CD4-positive, alpha-beta memory T cell (primary cell): ENCODE data around the gene KRTAP10-5. TPM values are rescaled to one million over a fixed set of nuclear protein-coding genes. Genes with fewer than 3 reads are reported as not detected.

Experiments
- CTCF ChIA-PET: fragments of 350-600 bp; sonication (Branson Sonifier 250); formaldehyde crosslinking; loops from one replicate; lab custom pipeline; 2021; ENCODE audit warnings: inconsistent platforms; ENCODE audit not compliant: partially characterized antibody; lab: Charles Lee
- POLR2A ChIA-PET: fragments of 350-600 bp; sonication (Branson Sonifier 250); formaldehyde crosslinking; loops from one replicate; lab custom pipeline; 2021; ENCODE audit not compliant: partially characterized antibody; lab: Charles Lee
- DNase-seq, 5 donors: peaks; one replicate each; pipeline versions ENCODE4 v3.0.0 to v3.0.0-alpha.2; 2020 to 2022; ENCODE audit warnings: mixed read lengths in 1 of 5
- H3K27ac ChIP-seq: one replicate; pipeline ENCODE4 v1.7.0; 2013; ENCODE audit warnings: low read depth, low read length
- H3K27me3 ChIP-seq: 2 replicates; pipeline ENCODE4 v1.7.0; 2013; ENCODE audit warnings: mild to moderate bottlenecking, low read length, moderate library complexity; ENCODE audit not compliant: insufficient read depth
- H3K36me3 ChIP-seq: 2 replicates; pipeline ENCODE4 v1.7.0; 2013; ENCODE audit warnings: mild to moderate bottlenecking, low read length, moderate library complexity; ENCODE audit not compliant: insufficient read depth
- H3K4me1 ChIP-seq: 2 replicates; pipeline ENCODE4 v1.7.0; 2013; ENCODE audit warnings: mild to moderate bottlenecking, low read length, moderate library complexity; ENCODE audit not compliant: insufficient read depth
- H3K4me3 ChIP-seq, 2 donors: one replicate each; pipeline ENCODE4 v1.7.0; 2013; ENCODE audit warnings: low read length in 2 of 2, mild to moderate bottlenecking in 1 of 2
- H3K9me3 ChIP-seq, 2 donors: one replicate each; pipeline ENCODE4 v1.7.0; 2013; ENCODE audit warnings: low read length in 2 of 2, control low read depth in 1 of 2; ENCODE audit not compliant: control insufficient read depth in 1 of 2
- H3K27ac Mint-ChIP-seq, 7 donors: one replicate each; pipeline ENCODE4 v1.8.0; 2020 to 2021; ENCODE audit warnings: mixed read lengths in 7 of 7, mild to moderate bottlenecking in 6 of 7, inconsistent platforms in 3 of 7, moderate library complexity in 3 of 7
- H3K27me3 Mint-ChIP-seq, 2 donors: one replicate each; pipeline ENCODE4 v1.8.0; 2020 to 2021; ENCODE audit warnings: mixed read lengths in 2 of 2
- H3K36me3 Mint-ChIP-seq, 2 donors: one replicate each; pipeline ENCODE4 v1.8.0; 2020 to 2021; ENCODE audit warnings: mixed read lengths in 2 of 2, inconsistent platforms in 1 of 2, mild to moderate bottlenecking in 1 of 2
- H3K4me1 Mint-ChIP-seq, 4 donors: one replicate each; pipeline ENCODE4 v1.8.0; 2020 to 2021; ENCODE audit warnings: mixed read lengths in 4 of 4, mild to moderate bottlenecking in 1 of 4
- H3K4me3 Mint-ChIP-seq, 8 donors: one replicate each; pipeline ENCODE4 v1.8.0; 2020 to 2021; ENCODE audit warnings: mixed read lengths in 8 of 8, mild to moderate bottlenecking in 7 of 8, moderate library complexity in 6 of 8, inconsistent platforms in 3 of 8
- H3K9me3 Mint-ChIP-seq, 8 donors: one replicate each; pipeline ENCODE4 v1.8.0; 2020 to 2021; ENCODE audit warnings: mixed read lengths in 8 of 8, mild to moderate bottlenecking in 5 of 8, inconsistent platforms in 3 of 8, moderate library complexity in 1 of 8
- intact Hi-C: fragments of 100-400 bp; cut with micrococcal nuclease; formaldehyde crosslinking; loops from one replicate; pipeline ENCODE4 v1.15.1; 2023
- polyA plus RNA-seq, 2 donors: library from polyadenylated mRNA; unstranded; fragments of 300-500 nt; fragmentation: Illumina TruSeq; gene quantifications; one replicate each; pipeline ENCODE4 v1.2.3, GENCODE V29; 2021
- total RNA-seq, 2 experiments: library from RNA; stranded (reverse); gene quantifications; one replicate each; pipeline ENCODE4 v1.2.3, GENCODE V29; 2021

Gene KRTAP10-5
- total and polyA plus RNA-seq, 4 experiments from 2014 or later: not detected

DNA sequence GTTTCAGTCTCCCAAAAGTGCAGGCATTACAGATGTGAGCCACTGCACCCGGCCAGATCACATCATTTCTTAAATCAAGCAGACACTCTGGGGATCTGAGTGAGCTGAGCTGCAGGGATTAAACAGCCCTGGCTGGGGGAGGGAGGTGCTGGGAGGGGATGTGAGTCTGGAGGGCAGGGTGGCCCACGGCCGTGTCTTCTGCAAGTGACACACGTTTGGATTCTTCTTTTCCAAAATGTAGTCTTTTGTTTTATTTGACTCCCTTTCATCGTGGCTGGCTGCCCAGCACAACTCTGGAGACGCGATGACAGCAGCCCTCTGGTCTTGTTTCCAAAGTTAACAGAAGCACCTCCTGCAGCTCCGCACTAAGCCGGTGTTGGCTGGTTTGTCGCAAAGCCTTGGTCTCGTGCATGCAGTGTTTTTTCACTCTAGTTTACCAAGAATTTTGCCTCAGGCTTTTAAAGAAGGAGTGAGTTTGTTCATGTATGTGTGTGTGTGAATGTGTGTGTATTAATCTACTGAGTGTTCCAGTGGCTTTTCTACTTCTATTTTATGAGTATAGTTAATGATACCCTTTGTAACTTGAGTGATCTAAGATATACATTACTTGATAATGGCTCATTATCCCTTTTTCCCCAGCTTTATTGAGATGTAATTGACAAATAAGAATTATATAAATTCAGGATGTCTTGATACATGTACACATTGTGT, 2.8 kb upstream of the KRTAP10-5 start:
- intact Hi-C loops: loop anchor here (2.0 kb wide), 1 partner anchor 76 kb away; no protein-coding TSS in a partner anchor

GRCh38 chr21:44582055-44582454, 1.7 kb upstream of the KRTAP10-5 start:
- peak overlapping the region in 1 of 7 donors; percentile 14 for H3K27ac Mint-ChIP-seq

More for the DNA sequence above, 2.8 kb upstream of the KRTAP10-5 start:
- H3K9me3 ChIP-seq: peaks cover 0 to 4% of the 10 kb centered on the region in 2 donors
- H3K27me3 ChIP-seq: no peaks in the 10 kb centered on the region
- no peaks in the 10 kb centered on the region for H3K36me3 ChIP-seq
- CTCF ChIA-PET: interaction anchor here (0.7 to 1.2 kb wide), 2 partner anchors 13 to 159 kb away, joined by 3 to 4 read pairs; no protein-coding TSS in a partner anchor
- H3K36me3 Mint-ChIP-seq: no peaks in the 10 kb centered on the region
- H3K4me1 ChIP-seq: peaks cover 5% of the 10 kb centered on the region
- peaks cover 11 to 15% of the 10 kb centered on the region in 2 donors for H3K27me3 Mint-ChIP-seq
- peak overlapping the region in 2 of 7 donors; percentile 8 to 36 for H3K27ac Mint-ChIP-seq
- H3K4me3 ChIP-seq: no peak overlapping the region
- H3K4me1 Mint-ChIP-seq: peaks cover 13 to 21% (median 16%) of the 10 kb centered on the region in 4 donors
- DNase-seq: no peak
- POLR2A ChIA-PET: interaction anchor here (1.0 kb wide), 1 partner anchor 74 kb away, joined by 4 read pairs; the partner anchor contains the start of gene KRTAP12-3
- no peak overlapping the region for H3K27ac ChIP-seq
- H3K4me3 Mint-ChIP-seq: peak overlapping the region in 2 of 8 donors; percentile 12 to 33
- peaks cover 0 to 26% (median 18%) of the 10 kb centered on the region in 8 donors for H3K9me3 Mint-ChIP-seq

GRCh38 chr21:44581158-44581557, 754 bp upstream of the KRTAP10-5 start:
- H3K9me3 ChIP-seq: peaks cover 0 to 4% of the 10 kb centered on the region in 2 donors
- no peak for DNase-seq
- no peak overlapping the region for H3K4me3 ChIP-seq
- peaks cover 13 to 21% (median 16%) of the 10 kb centered on the region in 4 donors for H3K4me1 Mint-ChIP-seq
- H3K27me3 ChIP-seq: no peaks in the 10 kb centered on the region
- H3K36me3 ChIP-seq: no peaks in the 10 kb centered on the region
- POLR2A ChIA-PET: no interaction called here
- H3K27ac ChIP-seq: no peak overlapping the region
- H3K9me3 Mint-ChIP-seq: peaks cover 0 to 42% (median 35%) of the 10 kb centered on the region in 8 donors
- intact Hi-C loops: no loop called here
- peak overlapping the region in 1 of 8 donors; percentile 54 for H3K4me3 Mint-ChIP-seq
- H3K27me3 Mint-ChIP-seq: peaks cover 5 to 8% of the 10 kb centered on the region in 2 donors
- peaks cover 5% of the 10 kb centered on the region for H3K4me1 ChIP-seq
- CTCF ChIA-PET: no interaction called here
- H3K27ac Mint-ChIP-seq: no peak overlapping the region
- H3K36me3 Mint-ChIP-seq: peaks cover 0 to 4% of the 10 kb centered on the region in 2 donors

More at GRCh38 chr21:44582055-44582454, 1.7 kb upstream of the KRTAP10-5 start:
- no peak overlapping the region for H3K27ac ChIP-seq
- H3K4me1 ChIP-seq: peaks cover 5% of the 10 kb centered on the region
- peaks cover 0 to 4% of the 10 kb centered on the region in 2 donors for H3K36me3 Mint-ChIP-seq
- ChIA-PET POLR2A (no interaction called here), CTCF (no interaction called here)
- peaks cover 0 to 4% of the 10 kb centered on the region in 2 donors for H3K9me3 ChIP-seq
- H3K4me1 Mint-ChIP-seq: peaks cover 13 to 21% (median 16%) of the 10 kb centered on the region in 4 donors
- no peak overlapping the region for H3K4me3 ChIP-seq
- intact Hi-C loops: loop anchor here (2.0 kb wide), 1 partner anchor 77 kb away; no protein-coding TSS in a partner anchor
- no peak for DNase-seq
- no peak overlapping the region for H3K4me3 Mint-ChIP-seq
- H3K36me3 ChIP-seq: no peaks in the 10 kb centered on the region
- peaks cover 9 to 14% of the 10 kb centered on the region in 2 donors for H3K27me3 Mint-ChIP-seq
- no peaks in the 10 kb centered on the region for H3K27me3 ChIP-seq
- H3K9me3 Mint-ChIP-seq: peaks cover 0 to 38% (median 28%) of the 10 kb centered on the region in 8 donors

- POLR2A ChIA-PET: no interaction called here
- H3K9me3 ChIP-seq: peaks cover 0 to 4% of the 10 kb centered on the region in 2 donors
- Mint-ChIP-seq H3K9me3 (peaks cover 0 to 43% (median 38%) of the 10 kb centered on the region in 8 donors), H3K36me3 (peaks cover 0 to 4% of the 10 kb centered on the region in 2 donors), H3K4me1 (peaks cover 14 to 24% (median 16%) of the 10 kb centered on the region in 4 donors), H3K4me3 (peak overlapping the region in 1 of 8 donors; percentile 43), H3K27ac (peak overlapping the region in 1 of 7 donors; percentile 29), H3K27me3 (peaks cover 0 to 2% of the 10 kb centered on the region in 2 donors)
- H3K36me3 ChIP-seq: no peaks in the 10 kb centered on the region
- DNase-seq: no peak
- H3K4me1 ChIP-seq: peaks cover 5% of the 10 kb centered on the region
- H3K27me3 ChIP-seq: no peaks in the 10 kb centered on the region
- intact Hi-C loops: no loop called here
- no peak overlapping the region for H3K27ac ChIP-seq
- H3K4me3 ChIP-seq: no peak overlapping the region
- CTCF ChIA-PET: no interaction called here
Observed at GRCh38 chr21:44579833-44580144, 615 bp downstream of the KRTAP10-5 start.

DNA sequence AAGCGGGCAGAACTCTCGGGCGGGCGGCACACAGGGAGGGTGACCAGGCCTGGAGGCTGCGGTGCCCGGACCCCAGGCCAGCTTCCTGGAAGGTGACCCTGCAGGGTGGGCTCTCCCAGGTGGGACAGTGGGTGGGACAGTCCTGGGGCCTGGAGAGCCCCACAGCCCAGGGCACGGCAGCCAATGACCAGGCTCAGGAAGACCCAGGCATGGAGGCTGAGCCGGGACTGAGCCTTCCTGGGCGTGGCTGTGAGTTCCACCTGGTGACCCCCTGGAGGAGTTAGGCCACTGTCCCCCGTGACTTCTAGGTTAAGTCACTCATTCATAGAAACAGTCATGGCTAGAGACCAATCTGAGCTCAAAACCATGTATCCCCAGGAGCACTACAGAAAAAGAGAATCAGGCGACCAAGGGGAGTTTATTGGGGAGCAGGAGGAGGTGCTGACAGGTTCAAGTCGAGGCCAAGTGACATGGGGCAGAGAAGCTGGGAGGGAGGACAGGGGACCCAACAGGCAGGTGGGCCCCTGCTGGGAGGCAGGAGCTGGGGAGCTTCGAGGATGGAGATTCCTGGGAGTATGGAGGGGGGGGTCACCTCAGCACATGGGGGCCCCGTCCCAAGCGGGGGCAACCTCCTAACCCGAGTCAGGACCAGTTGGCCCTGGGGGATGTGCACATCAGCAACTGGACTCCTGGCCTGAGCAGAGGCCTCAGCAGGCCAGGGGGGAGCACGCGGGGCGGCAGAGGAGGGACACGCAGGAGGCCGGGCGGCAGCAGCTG, 1.2 kb downstream of the KRTAP10-5 start:
- ChIA-PET POLR2A (no interaction called here), CTCF (no interaction called here)
- peaks cover 4% of the 10 kb centered on the region for H3K4me1 ChIP-seq
- Mint-ChIP-seq H3K9me3 (peaks cover 0 to 43% (median 38%) of the 10 kb centered on the region in 8 donors), H3K27ac (peak overlapping the region in 1 of 7 donors; percentile 68), H3K4me1 (peaks cover 10 to 26% (median 15%) of the 10 kb centered on the region in 4 donors), H3K4me3 (no peak overlapping the region), H3K27me3 (peaks cover 2 to 3% of the 10 kb centered on the region in 2 donors), H3K36me3 (peaks cover 0 to 4% of the 10 kb centered on the region in 2 donors)
- no peak overlapping the region for H3K27ac ChIP-seq
- H3K4me3 ChIP-seq: no peak overlapping the region
- no peak for DNase-seq
- intact Hi-C loops: no loop called here
- peaks cover 0 to 4% of the 10 kb centered on the region in 2 donors for H3K9me3 ChIP-seq
- H3K36me3 ChIP-seq: no peaks in the 10 kb centered on the region
- no peaks in the 10 kb centered on the region for H3K27me3 ChIP-seq

GRCh38 chr21:44578371-44579055, 1.9 kb downstream of the KRTAP10-5 start:
- H3K9me3 Mint-ChIP-seq: peaks cover 0 to 43% (median 38%) of the 10 kb centered on the region in 8 donors
- H3K4me3 Mint-ChIP-seq: no peak overlapping the region
- ChIA-PET POLR2A (no interaction called here), CTCF (no interaction called here)
- H3K27ac Mint-ChIP-seq: peak overlapping the region in 1 of 7 donors; percentile 3
- H3K36me3 Mint-ChIP-seq: peaks cover 0 to 4% of the 10 kb centered on the region in 2 donors
- Histone ChIP-seq H3K4me3 (no peak overlapping the region), H3K27ac (no peak overlapping the region), H3K4me1 (no peaks in the 10 kb centered on the region), H3K36me3 (no peaks in the 10 kb centered on the region), H3K27me3 (no peaks in the 10 kb centered on the region), H3K9me3 (peaks cover 0 to 4% of the 10 kb centered on the region in 2 donors)
- peaks cover 2 to 3% of the 10 kb centered on the region in 2 donors for H3K27me3 Mint-ChIP-seq
- intact Hi-C loops: no loop called here
- DNase-seq: no peak
- peaks cover 3 to 20% (median 8%) of the 10 kb centered on the region in 4 donors for H3K4me1 Mint-ChIP-seq
